H1 (cell line): ENCODE data around the gene PCDH8. TPM values are rescaled to one million over a fixed set of nuclear protein-coding genes. Genes with fewer than 3 reads are reported as not detected.

Experiments
- ASH2L ChIP-seq: fragments of 200-600, 300-600 bp; sonication (generic); IDR thresholded peaks from one replicate; pipeline ENCODE4 v1.7.1; 2017; ENCODE audit warnings: low read length
- ATF2 ChIP-seq: IDR thresholded peaks from 2 replicates; pipeline ENCODE4 v1.6.1; 2012; ENCODE audit warnings: low read length, inconsistent platforms
- BCL11A ChIP-seq, 2 experiments: IDR thresholded peaks; one replicate each; pipeline ENCODE4 v1.6.1; 2011; ENCODE audit warnings: low read depth in 2 of 2, low read length in 2 of 2, mild to moderate bottlenecking in 2 of 2
- CHD2 ChIP-seq: IDR thresholded peaks from 2 replicates; pipeline ENCODE4 v1.6.1; 2012; ENCODE audit warnings: low read length, improper control_type of control experiment
- CREB1 ChIP-seq: IDR thresholded peaks from 2 replicates; pipeline ENCODE4 v1.6.1; 2012; ENCODE audit warnings: inconsistent platforms
- EP300 ChIP-seq, 2 experiments: IDR thresholded peaks; 1 replicate in 1 of 2; 2 replicates in 1 of 2; pipeline ENCODE4 v1.6.1; 2011 to 2012; ENCODE audit warnings: low read depth in 2 of 2, low read length in 2 of 2, mild to moderate bottlenecking in 2 of 2, borderline replicate concordance in 1 of 2, inconsistent platforms in 1 of 2, moderate library complexity in 1 of 2
- EZH2 ChIP-seq: fragments of 200-600 bp; sonication (generic); IDR thresholded peaks from 2 replicates; pipeline ENCODE4 v1.7.1; 2012; ENCODE audit warnings: low read depth, mild to moderate bottlenecking, moderate library complexity, low read length, inconsistent platforms; ENCODE audit not compliant: severe bottlenecking
- KDM1A ChIP-seq: fragments of 200-600, 300-600 bp; sonication (generic); IDR thresholded peaks from 2 replicates; pipeline ENCODE4 v1.7.1; 2016; ENCODE audit warnings: mild to moderate bottlenecking, low read length, borderline replicate concordance
- NRF1 ChIP-seq: IDR thresholded peaks from 2 replicates; pipeline ENCODE4 v1.6.1; 2011; ENCODE audit warnings: mild to moderate bottlenecking, low read depth, low read length, improper control_type of control experiment
- RAD21 ChIP-seq, 2 experiments: IDR thresholded peaks in 1 of 2; conservative IDR thresholded peaks in 1 of 2; 2 replicates each; pipeline ENCODE4 v1.6.1; 2011; ENCODE audit warnings: low read depth in 2 of 2, low read length in 2 of 2, improper control_type of control experiment in 1 of 2, inconsistent platforms in 1 of 2, mild to moderate bottlenecking in 1 of 2, moderate library complexity in 1 of 2
- RBBP5 ChIP-seq: IDR thresholded peaks from 2 replicates; pipeline ENCODE4 v1.7.1; 2012; ENCODE audit warnings: low read depth, mild to moderate bottlenecking, inconsistent platforms, low read length, moderate library complexity, borderline replicate concordance
- RFX5 ChIP-seq: IDR thresholded peaks from 2 replicates; pipeline ENCODE4 v1.6.1; 2011; ENCODE audit warnings: low read depth, low read length, improper control_type of control experiment, borderline replicate concordance
- RNF2 ChIP-seq: fragments of 200-900, 300-1000 bp; sonication (generic); IDR thresholded peaks from 2 replicates; pipeline ENCODE4 v1.7.1; 2016; ENCODE audit warnings: borderline replicate concordance, low read depth, mild to moderate bottlenecking, antibody characterized with exemption, low read length; ENCODE audit not compliant: poor library complexity, severe bottlenecking; ENCODE audit errors: missing control alignments
- RXRA ChIP-seq: IDR thresholded peaks from 2 replicates; pipeline ENCODE4 v1.6.1; 2011; ENCODE audit warnings: low read depth, mild to moderate bottlenecking, low read length, moderate library complexity; ENCODE audit not compliant: insufficient read depth
- SIX5 ChIP-seq: IDR thresholded peaks from 2 replicates; pipeline ENCODE4 v1.6.1; 2011; ENCODE audit warnings: mild to moderate bottlenecking, low read depth, low read length
- SP2 ChIP-seq: IDR thresholded peaks from 2 replicates; pipeline ENCODE4 v1.6.1; 2012; ENCODE audit warnings: mild to moderate bottlenecking, low read length, inconsistent platforms
- SRF ChIP-seq: IDR thresholded peaks from 2 replicates; pipeline ENCODE4 v1.6.1; 2011; ENCODE audit warnings: mild to moderate bottlenecking, low read depth, low read length, moderate library complexity
- SUZ12 ChIP-seq: fragments of 200-600 bp; sonication (generic); IDR thresholded peaks from 2 replicates; pipeline ENCODE4 v1.6.1; 2012; ENCODE audit warnings: mild to moderate bottlenecking, inconsistent platforms, low read length, moderate library complexity, mixed read lengths
- TBP ChIP-seq: IDR thresholded peaks from 2 replicates; pipeline ENCODE4 v1.6.1; 2011; ENCODE audit warnings: low read depth, low read length, improper control_type of control experiment
- TEAD4 ChIP-seq: IDR thresholded peaks from 2 replicates; pipeline ENCODE4 v1.6.1; 2012; ENCODE audit warnings: low read depth, low read length, inconsistent platforms, mixed read lengths
- YY1 ChIP-seq: IDR thresholded peaks from 2 replicates; pipeline ENCODE4 v1.6.1; 2011; ENCODE audit warnings: low read depth, mild to moderate bottlenecking, low read length
- polyA plus RNA-seq, 7 experiments: library from polyadenylated mRNA; depleted of rRNA in 3 of 7; stranded (reverse) in 5 of 7; unstranded in 2 of 7; fragments of >200 nt in 5 of 7; fragments of 200-250 nt in 2 of 7; gene quantifications; 1 replicate in 5 of 7; 2 replicates in 1 of 7; 4 replicates in 1 of 7; pipeline versions ENCODE4 v1.2.1 to v1.2.3, GENCODE V29; 2011 to 2013; ENCODE audit warnings: missing spikeins in 2 of 7, mixed read lengths in 2 of 7
- total RNA-seq: library from RNA; stranded (reverse); fragmentation: NEBNext Ultra II Directional; extraction: Animal tissue kit (Norgen Biotek cat#: 25700); gene quantifications from 2 replicates; pipeline ENCODE4 v1.2.1, GENCODE V29; 2021

PCDH8 gene
- total and polyA plus RNA-seq, 2 of the 8 experiments (the other 6 are each of a cell fraction or from before 2014, with no cell fraction given), result 0.82 to 1.6 TPM

- TF ChIP-seq EP300 (IDR thresholded peaks at IDR 0.05; ENCODE audit: borderline replicate concordance in 1 of 2, low read depth in 2 of 2, low read length in 2 of 2), result no peak
- TF ChIP-seq BCL11A (IDR thresholded peaks at IDR 0.05; ENCODE audit: low read depth in 2 of 2, low read length in 2 of 2), result no peak
- peak; percentile 57 for TF ChIP-seq ASH2L
- TF ChIP-seq RAD21 (IDR thresholded peaks at IDR 0.05 in 1 of 2, conservative IDR thresholded peaks at IDR 0.05 in 1 of 2; ENCODE audit: low read depth in 2 of 2, low read length in 2 of 2), result peak; percentile 37 to 53; a peak in 3 of 4 replicates
- no peak for TF ChIP-seq RFX5
- TF ChIP-seq SRF, result no peak
- peak; percentile 5; the same call in 1 of the 2 replicates for TF ChIP-seq CREB1
- TF ChIP-seq EZH2, result no peak
- TF ChIP-seq SUZ12, result peak; percentile 42; the same call in 1 of the 2 replicates
- TF ChIP-seq ATF2, result no peak
- no peak for TF ChIP-seq SIX5
- TF ChIP-seq SP2, result no peak
- 0 out of 2 replicates have a peak, but pooled peaks have one; percentile 26 for TF ChIP-seq YY1
- TF ChIP-seq NRF1, result no peak
- TF ChIP-seq RXRA, result no peak
- peak; percentile 34 for TF ChIP-seq RNF2
- TF ChIP-seq CHD2, result peak; percentile 63; the same call in 1 of the 2 replicates
- TF ChIP-seq RBBP5, result peak; percentile 56; the same call in 1 of the 2 replicates
- no peak for TF ChIP-seq TBP
- TF ChIP-seq TEAD4, result no peak
- TF ChIP-seq KDM1A, result 0 out of 2 replicates have a peak, but pooled peaks have one; percentile 9
These were observed 2.5 kb downstream of the PCDH8 start (continued) for GRCh38 chr13:52845766-52846566.
